Heart left ventricle (tissue), 13 donors: ENCODE results near the gene EHD1.

Experiments used
- CTCF ChIP-seq, 12 donors: fragments of 200-600 bp; sonication (generic) in 4 of 12; IDR thresholded peaks; one replicate each; pipeline versions ENCODE4 v1.5.0 to v1.8.0; 2018 to 2022; ENCODE audit warnings: antibody characterized with exemption in 12 of 12, mild to moderate bottlenecking in 5 of 12
- POLR2A ChIP-seq, 2 donors: fragments of 450-650 bp; IDR thresholded peaks; one replicate each; pipeline ENCODE4 v1.6.1; 2017; ENCODE audit warnings: antibody characterized with exemption in 2 of 2, mild to moderate bottlenecking in 2 of 2, moderate library complexity in 2 of 2
- donor health status: ischemic (EF 13 %, LVEDD 7.1; RV severe dilation, severe dysfunction).
- donor health status: DM: no; HTN: yes; CAD: no.
- donor health status: DM: no; HTN: no; CAD: no.
- donor health status: ischemic (EF 25% LVEDD 6.9; RV normal size, moderate dysfunction).
- donor health status: ischemic (EF 25% LVEDD 5.7; RV mildly dilated, moderate dysfunction).
- donor health status: ischemic (EF 35%, LVEDD 5.7; RV mildly dilated, moderate dysfunction).
- donor health status: nonischemic (EF 11% LVEDD 7.7; RV severe dilation, severe dysfunction).
- donor health status: DM: yes; HTN: yes; CAD: no.
- donor health status: PGD.
- donor health status: ischemic (EF 29% LVEDD 5.4; RV normal size, mild dysfunction).
- donor health status: nonischemic (EF 23%, LVEDD 6.1; RV moderate dilation, normal function).

- no peak for TF ChIP-seq CTCF (IDR thresholded peaks at IDR 0.05)
- no peak for TF ChIP-seq POLR2A (IDR thresholded peaks at IDR 0.05)
Observed at GRCh38 chr11:64870176-64870892, 8.1 kb downstream of the EHD1 start.
